Suprapubic skin (tissue), 4 donors: Measurements from ENCODE around the gene IGSF9. TPM values are rescaled to one million over a fixed set of nuclear protein-coding genes. Genes with fewer than 3 reads are reported as not detected.

Experiments
- DNase-seq, 2 donors: peaks; one replicate each; pipeline ENCODE4 v3.0.0-alpha.2; 2019; ENCODE audit warnings: low spot score in 2 of 2
- H3K27ac ChIP-seq: fragments of 200-600 bp; sonication (generic); one replicate; pipeline ENCODE4 v1.5.1; 2019
- H3K27me3 ChIP-seq: fragments of 200-600 bp; sonication (generic); one replicate; pipeline ENCODE4 v1.5.1; 2019
- H3K36me3 ChIP-seq: fragments of 200-600 bp; sonication (generic); one replicate; pipeline ENCODE4 v1.5.1; 2019
- H3K4me1 ChIP-seq: fragments of 200-600 bp; sonication (generic); one replicate; pipeline ENCODE4 v1.5.1; 2019
- H3K4me3 ChIP-seq: fragments of 200-600 bp; sonication (generic); one replicate; pipeline ENCODE4 v1.5.1; 2019; ENCODE audit warnings: mild to moderate bottlenecking
- H3K9me3 ChIP-seq: fragments of 200-600 bp; sonication (generic); one replicate; pipeline ENCODE4 v1.5.1; 2019
- CTCF ChIP-seq, 2 donors: fragments of 200-600 bp in 1 of 2; fragments of 450-650 bp in 1 of 2; sonication (generic) in 1 of 2; IDR thresholded peaks; one replicate each; pipeline ENCODE4 v1.5.1; 2016 to 2019; ENCODE audit warnings: antibody characterized with exemption in 2 of 2, mild to moderate bottlenecking in 1 of 2, moderate library complexity in 1 of 2
- EP300 ChIP-seq: sonication (generic); formaldehyde crosslinking; IDR thresholded peaks from one replicate; pipeline ENCODE4 v1.6.1; 2017; ENCODE audit warnings: antibody characterized with exemption
- POLR2A ChIP-seq, 2 donors: fragments of 450-650 bp; IDR thresholded peaks; one replicate each; pipeline ENCODE4 v1.6.1; 2017; ENCODE audit warnings: antibody characterized with exemption in 2 of 2, mild to moderate bottlenecking in 2 of 2, moderate library complexity in 2 of 2
- POLR2AphosphoS5 ChIP-seq, 3 donors: sonication (generic); formaldehyde crosslinking; IDR thresholded peaks; one replicate each; pipeline ENCODE4 v1.6.1; 2017; ENCODE audit warnings: antibody characterized with exemption in 3 of 3
- WGBS: methylation state at CpG from one replicate; pipeline ENCODE4 v1.1.5; 2018; 5-methylcytosine and 5-hydroxymethylcytosine counted together
- total RNA-seq, 4 donors: library from RNA; depleted of rRNA; stranded (reverse); fragments of >200 nt; gene quantifications; one replicate each; pipeline ENCODE4 v1.1.0, GENCODE V29; 2016

The IGSF9 gene
- total RNA-seq, 4 donors from 2014 or later, result 26.1 to 44.1 (median 28.4) TPM

GRCh38 chr1:159964144-159964543, 18.7 kb upstream of the IGSF9 start:
- Histone ChIP-seq H3K27me3 (no peaks in the 10 kb centered on the region), H3K4me1 (peaks cover 42% of the 10 kb centered on the region), H3K36me3 (no peaks in the 10 kb centered on the region), H3K4me3 (no peak overlapping the region), H3K27ac (no peak overlapping the region), H3K9me3 (no peaks in the 10 kb centered on the region)
- WGBS, result 51% methylated on average over 3 of the region's 3 CpGs
- TF ChIP-seq CTCF (IDR thresholded peaks at IDR 0.05), result no peak
- TF ChIP-seq EP300, result no peak
- no peak for TF ChIP-seq POLR2A (IDR thresholded peaks at IDR 0.05)
- no peak for TF ChIP-seq POLR2AphosphoS5 (IDR thresholded peaks at IDR 0.05)
- no peak for DNase-seq

- peak overlapping the region; percentile 62 for H3K27ac ChIP-seq
- no peaks in the 10 kb centered on the region for H3K36me3 ChIP-seq
Measured at GRCh38 chr1:159962176-159962575, 16.8 kb upstream of the IGSF9 start.

GRCh38 chr1:159961636-159962035, 16.2 kb upstream of the IGSF9 start:
- Histone ChIP-seq H3K27me3 (no peaks in the 10 kb centered on the region), H3K36me3 (no peaks in the 10 kb centered on the region), H3K4me3 (peak overlapping the region; percentile 34), H3K4me1 (peaks cover 46% of the 10 kb centered on the region), H3K27ac (peak overlapping the region; percentile 62), H3K9me3 (no peaks in the 10 kb centered on the region)
- 66% methylated on average over 15 of the region's 15 CpGs for WGBS
- TF ChIP-seq POLR2AphosphoS5 (IDR thresholded peaks at IDR 0.05), result no peak
- no peak for TF ChIP-seq CTCF (IDR thresholded peaks at IDR 0.05)
- no peak for TF ChIP-seq EP300
- DNase-seq, result no peak

More at GRCh38 chr1:159962176-159962575, 16.8 kb upstream of the IGSF9 start:
- H3K4me3 ChIP-seq, result peak overlapping the region; percentile 34
- WGBS, result 66% methylated on average over 11 of the region's 11 CpGs
- no peaks in the 10 kb centered on the region for H3K27me3 ChIP-seq
- peaks cover 46% of the 10 kb centered on the region for H3K4me1 ChIP-seq
- TF ChIP-seq EP300, result no peak
- no peak for TF ChIP-seq POLR2A (IDR thresholded peaks at IDR 0.05)
- no peak for TF ChIP-seq POLR2AphosphoS5 (IDR thresholded peaks at IDR 0.05)
- no peak for TF ChIP-seq CTCF (IDR thresholded peaks at IDR 0.05)
- DNase-seq, result no peak
- no peaks in the 10 kb centered on the region for H3K9me3 ChIP-seq

- peak; percentile 84 to 86 for DNase-seq
Measured at GRCh38 chr1:159960721-159961381, 15.4 kb upstream of the IGSF9 start.

GRCh38 chr1:159959451-159959850, 14.0 kb upstream of the IGSF9 start:
- Histone ChIP-seq H3K36me3 (no peaks in the 10 kb centered on the region), H3K4me3 (no peak overlapping the region), H3K4me1 (peaks cover 39% of the 10 kb centered on the region), H3K27ac (peak overlapping the region; percentile 43), H3K27me3 (no peaks in the 10 kb centered on the region), H3K9me3 (no peaks in the 10 kb centered on the region)
- WGBS, result 36% methylated on average over 4 of the region's 4 CpGs
- DNase-seq, result peak in 1 of 2 donors; percentile 64
- TF ChIP-seq POLR2A (IDR thresholded peaks at IDR 0.05) (no peak), CTCF (IDR thresholded peaks at IDR 0.05) (no peak), POLR2AphosphoS5 (IDR thresholded peaks at IDR 0.05) (no peak), EP300 (no peak)

More at GRCh38 chr1:159960721-159961381, 15.4 kb upstream of the IGSF9 start:
- TF ChIP-seq POLR2A (IDR thresholded peaks at IDR 0.05), result no peak
- TF ChIP-seq POLR2AphosphoS5 (IDR thresholded peaks at IDR 0.05), result peak in 1 of 3 donors; percentile 30
- peak overlapping the region; percentile 62 for H3K27ac ChIP-seq
- no peaks in the 10 kb centered on the region for H3K9me3 ChIP-seq
- H3K4me3 ChIP-seq, result peak overlapping the region; percentile 34
- 27% methylated on average over 5 of the region's 5 CpGs for WGBS
- peaks cover 46% of the 10 kb centered on the region for H3K4me1 ChIP-seq
- H3K36me3 ChIP-seq, result no peaks in the 10 kb centered on the region
- no peaks in the 10 kb centered on the region for H3K27me3 ChIP-seq
